Subcutaneous abdominal adipose tissue (tissue), 5 donors: Measurements from ENCODE around the gene TBX5.

Experiments
- H3K27ac ChIP-seq: one replicate; pipeline ENCODE4 v1.7.0; 2013; ENCODE audit warnings: low read depth, mild to moderate bottlenecking, inconsistent platforms, low read length, moderate library complexity
- H3K27me3 ChIP-seq, 5 donors: one replicate each; pipeline ENCODE4 v1.7.0; 2013; ENCODE audit warnings: low read length in 5 of 5, inconsistent platforms in 1 of 5; ENCODE audit not compliant: control insufficient read depth in 5 of 5, insufficient read depth in 4 of 5
- H3K36me3 ChIP-seq, 5 donors: one replicate each; pipeline ENCODE4 v1.7.0; 2013; ENCODE audit warnings: low read length in 5 of 5; ENCODE audit not compliant: control insufficient read depth in 5 of 5, insufficient read depth in 5 of 5
- H3K4me1 ChIP-seq, 5 donors: one replicate each; pipeline ENCODE4 v1.7.0; 2013; ENCODE audit warnings: low read length in 5 of 5, mild to moderate bottlenecking in 3 of 5, moderate library complexity in 1 of 5; ENCODE audit not compliant: control insufficient read depth in 5 of 5, insufficient read depth in 5 of 5
- H3K4me3 ChIP-seq, 5 donors: one replicate each; pipeline ENCODE4 v1.7.0; 2013; ENCODE audit warnings: low read length in 5 of 5, low read depth in 1 of 5
- H3K9ac ChIP-seq, 5 donors: one replicate each; pipeline ENCODE4 v1.7.0; 2013; ENCODE audit warnings: low read length in 5 of 5, mild to moderate bottlenecking in 4 of 5, moderate library complexity in 3 of 5
- H3K9me3 ChIP-seq, 5 donors: one replicate each; pipeline ENCODE4 v1.7.0; 2013; ENCODE audit warnings: low read length in 5 of 5; ENCODE audit not compliant: control insufficient read depth in 5 of 5
- donor health status: healthy.
- donor health status: healthy.
- donor health status: healthy.
- donor health status: healthy.
- donor health status: healthy.

TBX5 gene

DNA sequence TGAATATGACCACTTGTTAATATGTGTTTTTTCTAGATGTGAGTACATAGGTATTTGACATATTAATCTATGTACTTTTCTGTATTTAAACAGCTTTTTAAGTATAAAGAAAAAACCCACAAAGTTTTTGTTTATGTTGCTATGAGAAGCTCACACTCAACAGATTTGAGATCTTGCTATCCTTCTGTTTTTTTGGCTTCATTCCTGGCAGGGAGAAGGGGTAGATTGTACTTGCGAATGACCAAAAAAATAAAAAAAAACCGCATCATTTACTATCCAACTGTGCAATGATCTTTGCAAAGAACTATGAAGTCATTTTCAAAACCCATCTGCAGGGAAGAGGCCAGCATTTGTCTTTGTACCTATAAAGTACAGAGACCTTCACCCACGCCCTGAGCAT lies 28.4 kb upstream of the TBX5 start:
- Histone ChIP-seq H3K9ac (no peak overlapping the region), H3K4me1 (peaks cover 0 to 6% (median 2%) of the 10 kb centered on the region in 5 donors), H3K36me3 (no peaks in the 10 kb centered on the region), H3K27me3 (peaks cover 5 to 19% (median 10%) of the 10 kb centered on the region in 5 donors), H3K4me3 (no peak overlapping the region), H3K27ac (no peak overlapping the region), H3K9me3 (peaks cover 0 to 10% (median 7%) of the 10 kb centered on the region in 5 donors)

DNA sequence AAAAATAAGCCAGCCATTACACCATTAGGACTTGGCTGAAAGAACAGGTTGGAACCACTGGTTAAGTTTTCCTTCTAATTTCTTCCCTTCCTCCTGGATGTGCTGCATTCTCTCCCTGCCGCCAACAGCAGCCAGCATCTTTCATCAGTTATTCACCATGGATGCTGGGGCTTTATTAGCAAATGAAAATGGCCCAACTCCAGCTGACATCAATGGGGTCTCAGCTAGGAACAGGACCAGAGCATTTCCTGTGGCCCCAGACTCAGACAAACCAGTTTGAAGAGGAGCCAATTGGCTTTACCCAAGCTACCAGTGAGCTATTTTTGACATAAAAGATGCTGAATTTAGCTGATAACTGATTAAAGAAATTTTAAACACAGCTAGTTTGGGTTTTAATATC lies 26.0 kb upstream of the TBX5 start:
- Histone ChIP-seq H3K4me3 (no peak overlapping the region), H3K4me1 (peaks cover 0 to 6% (median 2%) of the 10 kb centered on the region in 5 donors), H3K27ac (no peak overlapping the region), H3K27me3 (peaks cover 0 to 3% (median 0%) of the 10 kb centered on the region in 5 donors), H3K9ac (no peak overlapping the region), H3K36me3 (no peaks in the 10 kb centered on the region), H3K9me3 (peaks cover 0 to 7% (median 3%) of the 10 kb centered on the region in 5 donors)

DNA sequence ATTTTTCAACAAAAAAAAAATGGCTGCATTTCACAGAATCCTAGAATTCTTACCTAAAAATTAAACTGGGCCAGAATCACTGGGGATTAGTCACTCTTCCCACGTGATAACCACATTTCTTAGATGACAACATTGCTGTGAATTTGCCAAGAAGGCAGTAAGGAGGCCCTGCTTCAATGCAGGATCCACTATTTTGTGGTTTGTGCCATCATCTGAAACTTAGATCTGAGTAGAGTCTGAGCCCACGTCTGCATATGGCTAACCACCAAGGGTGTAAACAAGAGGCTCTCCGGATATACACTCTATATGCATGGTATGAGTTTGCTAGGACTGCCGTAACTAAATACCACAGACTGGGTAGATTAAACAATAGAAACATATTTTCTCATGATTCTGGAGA lies 24.4 kb upstream of the TBX5 start:
- peaks cover 0 to 9% (median 3%) of the 10 kb centered on the region in 5 donors for H3K4me1 ChIP-seq
- no peak overlapping the region for H3K27ac ChIP-seq
- peaks cover 0 to 3% (median 0%) of the 10 kb centered on the region in 5 donors for H3K27me3 ChIP-seq
- H3K9ac ChIP-seq: no peak overlapping the region
- H3K36me3 ChIP-seq: no peaks in the 10 kb centered on the region
- H3K9me3 ChIP-seq: no peaks in the 10 kb centered on the region
- H3K4me3 ChIP-seq: no peak overlapping the region

DNA sequence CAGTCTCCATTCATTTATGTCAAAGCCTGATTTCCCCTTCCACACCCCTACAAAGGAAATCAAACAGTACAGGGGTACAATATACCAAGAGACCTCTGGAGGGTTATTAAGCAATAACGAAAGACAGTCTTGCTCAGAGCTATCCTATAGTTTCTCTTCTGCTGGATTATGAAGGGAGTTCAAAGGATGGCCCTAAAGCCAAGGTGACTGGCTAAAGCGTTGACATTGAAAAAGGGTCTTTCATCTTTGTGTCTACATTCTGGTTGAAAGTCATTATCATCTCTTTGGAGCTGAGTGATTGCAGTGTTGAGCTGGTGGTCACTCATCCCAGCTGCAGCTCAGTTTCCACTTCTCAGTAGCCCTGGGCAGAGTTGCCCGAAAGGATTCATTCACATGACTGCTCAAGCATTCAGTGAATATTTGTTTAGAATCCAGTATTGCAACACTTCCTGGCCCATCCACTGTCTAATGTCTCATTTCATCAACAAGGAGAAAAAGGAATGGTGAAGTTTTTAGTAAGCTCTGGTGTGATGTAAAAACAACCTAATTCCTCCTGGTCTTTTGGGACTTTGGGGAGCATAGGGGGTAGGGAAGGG lies 19.2 kb upstream of the TBX5 start:
- Histone ChIP-seq H3K9me3 (no peaks in the 10 kb centered on the region), H3K9ac (no peak overlapping the region), H3K4me1 (peaks cover 0 to 7% (median 5%) of the 10 kb centered on the region in 5 donors), H3K27ac (no peak overlapping the region), H3K27me3 (peaks cover 0 to 7% (median 0%) of the 10 kb centered on the region in 5 donors), H3K4me3 (no peak overlapping the region), H3K36me3 (no peaks in the 10 kb centered on the region)

DNA sequence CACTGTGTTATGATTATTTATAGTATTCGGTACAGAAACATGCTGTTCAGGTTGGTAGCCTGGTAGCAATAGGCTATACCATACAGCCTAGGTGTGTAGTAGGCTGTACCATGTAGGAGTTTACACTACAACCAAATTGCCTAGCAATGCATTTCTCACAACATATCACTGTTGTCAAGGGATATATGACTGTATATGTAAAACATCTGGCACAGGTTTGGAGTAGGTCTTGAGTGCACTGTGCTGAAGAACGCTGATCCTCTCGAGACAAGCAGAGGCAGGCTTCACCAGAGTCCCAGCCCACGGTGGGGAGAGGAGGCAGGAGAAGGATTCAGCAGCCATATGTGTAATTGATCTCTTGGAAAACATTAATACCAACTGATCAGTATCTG lies 15.0 kb upstream of the TBX5 start:
- Histone ChIP-seq H3K4me3 (no peak overlapping the region), H3K36me3 (no peaks in the 10 kb centered on the region), H3K27ac (no peak overlapping the region), H3K4me1 (peaks cover 0 to 11% (median 7%) of the 10 kb centered on the region in 5 donors), H3K9me3 (peaks cover 0 to 2% (median 0%) of the 10 kb centered on the region in 5 donors), H3K27me3 (peaks cover 6 to 24% (median 20%) of the 10 kb centered on the region in 5 donors), H3K9ac (no peak overlapping the region)

DNA sequence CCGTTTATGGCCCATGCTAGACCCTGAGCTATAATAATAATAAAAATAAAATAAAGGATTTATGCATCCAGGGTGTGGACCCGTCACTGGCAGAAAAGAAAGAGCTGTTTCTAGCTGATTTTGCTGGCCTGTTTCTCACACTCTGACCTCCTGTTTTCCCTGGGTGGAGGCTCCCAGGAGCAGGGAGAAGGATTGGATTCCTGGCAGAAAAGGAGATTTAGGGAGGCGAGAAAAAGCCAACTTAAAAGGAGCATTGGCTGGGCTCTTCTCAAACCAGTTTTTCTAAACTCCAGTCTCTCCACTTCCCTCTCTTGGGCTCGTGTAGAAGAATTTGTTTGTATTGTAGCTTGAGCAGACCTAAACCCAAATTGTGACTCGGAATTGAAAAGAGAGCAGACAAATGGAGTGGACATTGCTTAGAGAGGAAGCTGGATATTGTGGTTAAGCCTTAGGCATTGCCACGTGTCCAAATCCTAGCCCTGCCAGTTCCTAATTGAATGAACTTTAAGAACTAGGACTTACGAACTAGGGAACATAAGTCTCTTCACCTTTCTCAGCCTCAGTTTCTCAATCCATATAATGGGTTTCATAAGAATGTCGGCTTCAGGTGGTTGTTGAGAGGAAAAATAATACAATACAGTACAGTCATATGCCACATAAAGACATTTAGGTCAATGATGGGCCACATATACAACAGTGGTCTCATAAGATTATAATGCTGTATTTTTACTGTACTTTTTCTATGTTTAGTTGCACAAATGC lies 14.4 kb upstream of the TBX5 start:
- Histone ChIP-seq H3K9ac (no peak overlapping the region), H3K36me3 (no peaks in the 10 kb centered on the region), H3K9me3 (peaks cover 0 to 2% (median 0%) of the 10 kb centered on the region in 5 donors), H3K27ac (no peak overlapping the region), H3K4me3 (no peak overlapping the region), H3K27me3 (peaks cover 11 to 29% (median 26%) of the 10 kb centered on the region in 5 donors), H3K4me1 (peaks cover 0 to 11% (median 8%) of the 10 kb centered on the region in 5 donors)

DNA sequence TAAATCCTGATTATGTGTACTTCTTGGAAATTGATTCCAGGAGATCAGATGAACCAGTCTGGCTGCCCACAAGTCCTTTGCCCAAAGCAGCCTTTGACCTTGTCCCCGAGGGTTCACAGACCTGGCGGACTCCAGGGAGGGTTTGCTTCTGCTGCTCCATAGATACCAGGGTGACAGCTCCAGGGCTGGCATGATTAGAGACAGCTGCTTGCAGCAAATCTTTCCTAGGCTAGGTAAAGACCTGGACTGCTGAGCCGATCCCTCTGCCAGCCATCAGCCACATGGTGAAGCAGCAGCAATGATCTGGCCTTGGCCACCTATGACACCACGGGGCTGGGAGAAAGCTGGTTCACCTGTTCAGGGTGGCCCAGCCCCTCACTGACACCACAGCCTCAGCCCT lies 10.1 kb upstream of the TBX5 start:
- H3K36me3 ChIP-seq: no peaks in the 10 kb centered on the region
- H3K4me3 ChIP-seq: no peak overlapping the region
- peaks cover 33 to 65% (median 42%) of the 10 kb centered on the region in 5 donors for H3K27me3 ChIP-seq
- H3K4me1 ChIP-seq: peaks cover 0 to 8% (median 4%) of the 10 kb centered on the region in 5 donors
- peaks cover 0 to 2% (median 0%) of the 10 kb centered on the region in 5 donors for H3K9me3 ChIP-seq
- no peak overlapping the region for H3K27ac ChIP-seq
- H3K9ac ChIP-seq: no peak overlapping the region

DNA sequence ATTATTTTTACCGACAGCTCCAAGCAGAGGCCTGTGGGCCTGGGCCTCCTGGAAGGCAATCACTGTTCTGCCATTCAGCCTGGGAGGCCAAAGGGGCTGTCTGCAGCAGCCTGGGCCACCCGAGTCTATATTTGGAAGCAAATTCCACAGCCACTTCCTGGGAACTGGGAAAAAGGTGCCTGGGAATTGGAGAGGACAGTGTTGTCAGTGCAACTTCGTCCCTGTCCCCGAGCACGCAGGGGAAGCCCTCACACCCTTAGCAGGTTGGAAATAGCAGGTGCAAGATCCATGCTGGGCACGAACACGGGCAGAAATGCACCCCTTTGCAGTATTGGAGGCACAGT lies 9.6 kb upstream of the TBX5 start:
- no peaks in the 10 kb centered on the region for H3K36me3 ChIP-seq
- no peak overlapping the region for H3K4me3 ChIP-seq
- peaks cover 0 to 8% (median 4%) of the 10 kb centered on the region in 5 donors for H3K4me1 ChIP-seq
- H3K27ac ChIP-seq: no peak overlapping the region
- peaks cover 38 to 71% (median 40%) of the 10 kb centered on the region in 5 donors for H3K27me3 ChIP-seq
- peaks cover 0 to 2% (median 0%) of the 10 kb centered on the region in 5 donors for H3K9me3 ChIP-seq
- no peak overlapping the region for H3K9ac ChIP-seq

DNA sequence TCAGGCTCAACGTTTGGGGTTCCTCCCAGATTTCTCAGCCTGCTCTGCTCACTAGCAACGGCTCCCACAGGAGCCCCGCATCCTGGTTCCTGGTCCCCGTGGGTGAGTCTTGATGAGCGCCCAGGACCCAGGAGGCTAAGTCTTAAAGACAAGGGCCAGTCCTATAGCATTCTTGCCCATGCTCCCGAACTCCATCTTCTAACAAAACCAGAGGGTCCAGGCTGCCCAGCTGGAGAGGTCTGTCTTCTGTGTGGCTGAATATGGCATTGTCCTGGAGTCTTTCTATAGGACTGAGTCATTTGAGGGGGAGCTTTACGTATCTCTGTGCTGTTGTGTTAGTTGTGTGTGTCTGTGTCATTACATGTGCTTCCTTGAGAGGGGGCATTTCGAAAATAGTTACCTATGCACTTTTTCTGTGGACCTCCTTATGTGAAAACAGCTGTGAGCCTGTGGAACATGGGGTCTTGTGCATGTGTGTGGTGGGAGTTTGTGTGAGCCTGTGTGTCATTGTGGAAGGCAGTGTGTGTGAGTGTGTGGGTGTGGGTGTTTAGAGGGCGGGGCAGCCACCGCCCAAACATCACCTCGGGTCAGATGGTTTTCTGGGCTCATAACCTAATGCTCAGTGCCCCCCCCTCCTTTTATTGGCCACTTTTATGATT lies 9.1 kb upstream of the TBX5 start:
- Histone ChIP-seq H3K9ac (no peak overlapping the region), H3K4me3 (no peak overlapping the region), H3K27me3 (peaks cover 38 to 76% (median 40%) of the 10 kb centered on the region in 5 donors), H3K4me1 (peaks cover 0 to 8% (median 4%) of the 10 kb centered on the region in 5 donors), H3K9me3 (peaks cover 0 to 2% (median 0%) of the 10 kb centered on the region in 5 donors), H3K36me3 (no peaks in the 10 kb centered on the region), H3K27ac (no peak overlapping the region)
